Activated CD4-positive, alpha-beta T cell treated with anti-CD3 and anti-CD28 coated beads, Interleukin-2, Interleukin-6, amounts not matched to agents 100 ng/mL and 50 ng/mL, durations not matched to agents 16 hours and 8 hours (primary cell): ENCODE data around the gene APOBEC2.
"Not testable (repeated sequence)": the region's sequence is repeated elsewhere in the genome, so short reads cannot be mapped to it uniquely, and the experiment has no call there.

Experiments
- DNase-seq: peaks from one replicate; pipeline ENCODE4 v3.0.0-alpha.2; 2020

Gene APOBEC2

GRCh38 chr6:41053041-41053440, at the start of gene APOBEC2:
Gene APOBEC2 (plus strand): TSS chr6:41053202. CDS start chr6:41053348, 146 bp downstream.
- DNase-seq = no peak

- DNase-seq = peak; percentile 74
Observed at GRCh38 chr6:41006217-41006616, 46.8 kb upstream of the APOBEC2 start.

GRCh38 chr6:41006980-41007379, 46.0 kb upstream of the APOBEC2 start:
- not testable (repeated sequence) for DNase-seq

GRCh38 chr6:41008011-41008410, 45.0 kb upstream of the APOBEC2 start:
- DNase-seq = no peak

GRCh38 chr6:41009669-41010068, 43.3 kb upstream of the APOBEC2 start:
- no peak for DNase-seq

- no peak for DNase-seq
Observed at GRCh38 chr6:41011673-41012072, 41.3 kb upstream of the APOBEC2 start.

GRCh38 chr6:41013466-41014153, 39.4 kb upstream of the APOBEC2 start:
- DNase-seq = no peak

- DNase-seq = no peak
Observed at GRCh38 chr6:41014780-41015179, 38.2 kb upstream of the APOBEC2 start.

GRCh38 chr6:41015860-41016259, 37.1 kb upstream of the APOBEC2 start:
- not testable (repeated sequence) for DNase-seq

GRCh38 chr6:41017663-41018062, 35.3 kb upstream of the APOBEC2 start:
- DNase-seq = no peak

GRCh38 chr6:41021832-41022231, 31.2 kb upstream of the APOBEC2 start:
- no peak for DNase-seq

GRCh38 chr6:41022294-41022693, 30.7 kb upstream of the APOBEC2 start:
- DNase-seq = no peak

- no peak for DNase-seq
Observed at GRCh38 chr6:41023114-41023513, 29.9 kb upstream of the APOBEC2 start.

GRCh38 chr6:41025966-41026530, 27.0 kb upstream of the APOBEC2 start:
- no peak for DNase-seq

GRCh38 chr6:41027241-41027640, 25.8 kb upstream of the APOBEC2 start:
- DNase-seq = no peak

GRCh38 chr6:41027799-41028560, 25.0 kb upstream of the APOBEC2 start:
- peak; percentile 88 for DNase-seq

- DNase-seq = no peak
Observed at GRCh38 chr6:41028561-41029412, 24.2 kb upstream of the APOBEC2 start.

- no peak for DNase-seq
Observed at GRCh38 chr6:41032830-41033229, 20.2 kb upstream of the APOBEC2 start.

GRCh38 chr6:41033776-41034175, 19.2 kb upstream of the APOBEC2 start:
- DNase-seq = no peak

- no peak for DNase-seq
Observed at GRCh38 chr6:41036186-41036585, 16.8 kb upstream of the APOBEC2 start.

GRCh38 chr6:41036601-41037000, 16.4 kb upstream of the APOBEC2 start:
- DNase-seq = no peak

- no peak for DNase-seq
Observed at GRCh38 chr6:41037107-41037900, 15.7 kb upstream of the APOBEC2 start.
